Renal cortex interstitium (tissue), 11 donors: Measurements from ENCODE around the gene NF2. TPM values are rescaled to one million over a fixed set of nuclear protein-coding genes. Genes with fewer than 3 reads are reported as not detected.

Experiments
- DNase-seq, 11 donors: peaks; one replicate each; pipeline ENCODE4 v3.0.0-alpha.2; 2013; ENCODE audit warnings: low read depth in 9 of 11, low spot score in 4 of 11; ENCODE audit errors: extremely low read depth in 1 of 11
- polyA plus RNA-seq, 3 donors: library from polyadenylated mRNA; unstranded; fragments of 120-200 nt; gene quantifications; one replicate each; pipeline ENCODE4 v1.2.1, GENCODE V29; 2013; ENCODE audit not compliant: insufficient read length in 3 of 3

The NF2 gene
- polyA plus RNA-seq, 3 donors = 27.2 to 29.6 (median 29.3) TPM

GRCh38 chr22:29690476-29690875, 87.0 kb downstream of the NF2 start:
- DNase-seq = no peak

- no peak for DNase-seq
Measured at GRCh38 chr22:29691636-29692326, 88.3 kb downstream of the NF2 start.

- DNase-seq = no peak
Measured at GRCh38 chr22:29692327-29692640, 88.9 kb downstream of the NF2 start.

GRCh38 chr22:29693161-29693560, 89.7 kb downstream of the NF2 start:
- no peak for DNase-seq

GRCh38 chr22:29693671-29694070, 90.2 kb downstream of the NF2 start:
- no peak for DNase-seq

- DNase-seq = no peak
Measured at GRCh38 chr22:29695129-29695926, 91.9 kb downstream of the NF2 start.

GRCh38 chr22:29697853-29698598, 94.6 kb downstream of the NF2 start:
- DNase-seq = no peak

GRCh38 chr22:29700206-29700899, 96.9 kb downstream of the NF2 start:
- DNase-seq = no peak

- DNase-seq = no peak
Measured at GRCh38 chr22:29700900-29701154, 97.4 kb downstream of the NF2 start.

GRCh38 chr22:29701155-29701999, 97.9 kb downstream of the NF2 start:
- no peak for DNase-seq

- no peak for DNase-seq
Measured at GRCh38 chr22:29702000-29702930, 98.8 kb downstream of the NF2 start.

GRCh38 chr22:29702931-29703501, 99.6 kb downstream of the NF2 start:
- no peak for DNase-seq

- DNase-seq = no peak
Measured at GRCh38 chr22:29703569-29704195, 100.2 kb downstream of the NF2 start.

GRCh38 chr22:29704528-29705285, 101.3 kb downstream of the NF2 start:
- peak in 1 of 11 donors; percentile 33 for DNase-seq

GRCh38 chr22:29705651-29706050, 102.2 kb downstream of the NF2 start:
- no peak for DNase-seq

- DNase-seq = no peak
Measured at GRCh38 chr22:29706486-29706885, 103.1 kb downstream of the NF2 start.
